Measurements from ENCODE around the gene ZMAT5.

GRCh38 chr22:29729161-29729560 is 37.6 kb downstream of the ZMAT5 start:
- TF ChIP-seq CEBPB (IDR thresholded peaks at IDR 0.05; ENCODE audit: borderline replicate concordance in 1 of 2, low read depth in 2 of 2, low read length in 2 of 2) (no peak), CTCF (IDR thresholded peaks at IDR 0.05 in 2 of 3, conservative IDR thresholded peaks at IDR 0.05 in 1 of 3; ENCODE audit: control insufficient read depth in 2 of 3, extremely low read depth in 1 of 3, insufficient read depth in 1 of 3, low read depth in 3 of 3, low read length in 3 of 3) (no peak), REST (IDR thresholded peaks at IDR 0.05; ENCODE audit: low read depth, low read length) (no peak), ZNF592 (IDR thresholded peaks at IDR 0.05) (no peak), POLR2A (IDR thresholded peaks at IDR 0.05; ENCODE audit: low read depth, low read length) (no peak), ESRRA (IDR thresholded peaks at IDR 0.05; ENCODE audit: low read length) (no peak), NFYA (IDR thresholded peaks at IDR 0.05; ENCODE audit: borderline replicate concordance, low read depth, low read length) (no peak), EZH2 (IDR thresholded peaks at IDR 0.05; ENCODE audit: borderline replicate concordance, control insufficient read depth, low read depth, low read length) (no peak), E4F1 (IDR thresholded peaks at IDR 0.05; ENCODE audit: borderline replicate concordance, partially characterized antibody) (no peak), ASH2L (IDR thresholded peaks at IDR 0.05; ENCODE audit: borderline replicate concordance, low read depth) (no peak)

Data from GM12878 (cell line).